K562 (cell line): ENCODE measurements around the gene TBC1D26. TPM values are rescaled to one million over a fixed set of nuclear protein-coding genes. Genes with fewer than 3 reads are reported as not detected.
"Not testable (repeated sequence)": the region's sequence is repeated elsewhere in the genome, so short reads cannot be mapped to it uniquely, and the experiment has no call there.

Experiments
- ATAC-seq: fragments of 200-7000 bp; cut with Tn5 transposase; 3 replicates; pipeline ENCODE4 v1.9.1; 2020; ENCODE audit warnings: moderate library complexity
- BruUV-seq: library from RNA; stranded (reverse); fragments of 400-500 nt; replicated peaks from 2 replicates; lab custom pipeline; 2021; lab: Mats Ljungman, UMichigan
- CTCF ChIA-PET: fragments of 300-600 bp; formaldehyde crosslinking; extraction: SDS; loops from one replicate; lab custom pipeline; 2021; ENCODE audit warnings: low intra/inter-chr PET ratio; lab: Yijun Ruan, JAX
- POLR2A ChIA-PET: fragments of 300-600, 350-650 bp; sonication (Branson Sonifier 250); formaldehyde crosslinking; extraction: SDS; loops from one replicate; lab custom pipeline; 2021; ENCODE audit warnings: antibody characterized with exemption, inconsistent platforms; lab: Yijun Ruan, JAX
- DNase-seq, 4 experiments: peaks; one replicate each; pipeline versions ENCODE4 v3.0.0 to v3.0.0-alpha.2; 2011 to 2018; ENCODE audit warnings: low spot score in 3 of 4, mixed read lengths in 3 of 4; ENCODE audit errors: extremely low read depth in 1 of 4
- FAIRE-seq: peaks from 2 replicates; lab custom pipeline; 2011; peaks lifted over from hg19 to GRCh38; lab: Jason Lieb, UNC
- H2AFZ ChIP-seq: 2 replicates; pipeline ENCODE4 v1.6.0; 2011; ENCODE audit warnings: low read depth, low read length, control low read depth, inconsistent platforms
- H3K27ac ChIP-seq: fragments of 200-600 bp; 3 replicates; pipeline ENCODE4 v1.8.0; 2011; ENCODE audit warnings: low read depth, mild to moderate bottlenecking, control low read depth, inconsistent platforms, low read length, moderate library complexity, mixed read lengths; ENCODE audit errors: extremely low read depth
- H3K27me3 ChIP-seq, 2 experiments: fragments of 300-600 bp in 1 of 2; 2 replicates in 1 of 2; 3 replicates in 1 of 2; pipeline versions ENCODE4 v1.6.0 to v1.8.0; 2011; ENCODE audit warnings: inconsistent platforms in 2 of 2, low read length in 2 of 2, mild to moderate bottlenecking in 1 of 2, mixed read lengths in 1 of 2, moderate library complexity in 1 of 2; ENCODE audit not compliant: control insufficient read depth in 2 of 2, insufficient read depth in 2 of 2
- H3K36me3 ChIP-seq: fragments of 300-600 bp; 3 replicates; pipeline ENCODE4 v1.8.0; 2011; ENCODE audit warnings: mild to moderate bottlenecking, low read length, inconsistent platforms; ENCODE audit not compliant: control insufficient read depth, insufficient read depth
- H3K4me1 ChIP-seq, 2 experiments: fragments of 200-600 bp in 1 of 2; replicated peaks in 1 of 2; 2 replicates in 1 of 2; 3 replicates in 1 of 2; pipeline versions ENCODE4 v1.5.1 to v1.8.0; 2011; ENCODE audit warnings: inconsistent platforms in 2 of 2, low read length in 2 of 2, mild to moderate bottlenecking in 1 of 2, mixed read lengths in 1 of 2, moderate library complexity in 1 of 2; ENCODE audit not compliant: control insufficient read depth in 2 of 2, insufficient read depth in 2 of 2
- H3K4me2 ChIP-seq: 2 replicates; pipeline ENCODE4 v1.6.1; 2011; ENCODE audit warnings: low read length, control low read depth, inconsistent platforms, mixed read lengths; ENCODE audit not compliant: insufficient read depth
- H3K4me3 ChIP-seq: fragments of 200-600 bp; sonication (generic), shearing (Covaris generic); 2 replicates; pipeline ENCODE4 v1.5.1; 2016; ENCODE audit warnings: control low read depth, inconsistent platforms
- H3K79me2 ChIP-seq: fragments of 200-600 bp; 3 replicates; pipeline ENCODE4 v1.8.0; 2011; ENCODE audit warnings: low read length, inconsistent platforms; ENCODE audit not compliant: control insufficient read depth, insufficient read depth
- H3K9ac ChIP-seq, 2 experiments: 2 replicates each; pipeline versions ENCODE4 v1.6.0 to v1.6.1; 2011; ENCODE audit warnings: low read depth in 2 of 2, low read length in 2 of 2, control low read depth in 1 of 2, inconsistent platforms in 1 of 2, mild to moderate bottlenecking in 1 of 2, mixed read lengths in 1 of 2; ENCODE audit not compliant: insufficient read depth in 1 of 2
- H3K9me1 ChIP-seq: one replicate; pipeline ENCODE4 v1.6.0; 2011; ENCODE audit warnings: inconsistent platforms, mild to moderate bottlenecking, low read length, moderate library complexity; ENCODE audit not compliant: control insufficient read depth, insufficient read depth
- H3K9me3 ChIP-seq: replicated peaks from 2 replicates; pipeline ENCODE4 v1.5.1; 2011; ENCODE audit warnings: low read depth, low read length, inconsistent platforms; ENCODE audit not compliant: control insufficient read depth, insufficient read depth
- H4K20me1 ChIP-seq: replicated peaks from 2 replicates; pipeline ENCODE4 v1.6.1; 2011; ENCODE audit warnings: low read length, inconsistent platforms, mixed read lengths; ENCODE audit not compliant: control insufficient read depth, insufficient read depth
- SIX5 ChIP-seq, 2 experiments: IDR thresholded peaks; 2 replicates each; pipeline ENCODE4 v1.6.1; 2011; ENCODE audit warnings: low read length in 2 of 2, borderline replicate concordance in 1 of 2, low read depth in 1 of 2, mild to moderate bottlenecking in 1 of 2, moderate library complexity in 1 of 2; ENCODE audit not compliant: insufficient read depth in 1 of 2
- SNRNP70 ChIP-seq: fragments of 200-400 bp; formaldehyde crosslinking; optimal IDR thresholded peaks from 2 replicates; pipeline ENCODE3; 2017; ENCODE audit warnings: low read depth, low read length
- ZBTB8A ChIP-seq: fragments of 450-650 bp; IDR thresholded peaks from 2 replicates; pipeline ENCODE4 v1.6.1; 2018; ENCODE audit warnings: mild to moderate bottlenecking, moderate library complexity; ENCODE audit not compliant: partially characterized antibody
- WGBS: fragments of 100-300 bp; shearing (Covaris generic); methylation state at CpG from one replicate; pipeline ENCODE4 v1.1.6; 2016; ENCODE audit warnings: low coverage, mixed read lengths; ENCODE audit not compliant: insufficient coverage; ENCODE audit errors: missing lambda C conversion rate; 5-methylcytosine and 5-hydroxymethylcytosine counted together
- in situ Hi-C: fragments of 300-500 bp; cut with MboI; formaldehyde crosslinking; loops from 4 replicates; pipeline ENCODE4 v1.15.0; 2018; ENCODE audit warnings: inconsistent platforms, mixed read lengths
- intact Hi-C: fragments of 100-400 bp; cut with micrococcal nuclease; formaldehyde crosslinking; loops from 2 replicates; pipeline ENCODE4 v1.14.2; 2022
- polyA plus RNA-seq, 8 experiments: library from polyadenylated mRNA; depleted of rRNA in 4 of 8; stranded (reverse) in 5 of 8; unstranded in 3 of 8; fragments of >200 nt; fragmentation: Nextera tagmentation in 2 of 8; fragmentation: Illumina TruSeq in 1 of 8; extraction: Ambion mirVana in 2 of 8; extraction: Trizol in 1 of 8; gene quantifications; 2 replicates each; pipeline versions ENCODE4 v1.2.1 to v1.2.3, GENCODE V29; 2011 to 2014; ENCODE audit warnings: inconsistent platforms in 1 of 8, missing spikeins in 1 of 8
- total RNA-seq, 7 experiments: library from RNA; depleted of rRNA in 6 of 7; stranded (reverse); fragments of >200 nt in 6 of 7; fragmentation: Illumina TruSeq in 2 of 7; extraction: Trizol in 2 of 7; gene quantifications; 2 replicates each; pipeline versions ENCODE4 v1.2.1 to v1.2.3, GENCODE V29; 2011 to 2021; ENCODE audit warnings: low replicate concordance in 1 of 7
- TF ChIP-seq, protein P1 (sequence below), 2 experiments: fragments of 450-650 bp in 1 of 2; sonication (generic) in 1 of 2; formaldehyde crosslinking; conservative IDR thresholded peaks; 2 replicates each; pipeline versions ENCODE4 v1.4.0 to v1.8.1; 2020 to 2022; ENCODE audit warnings: mild to moderate bottlenecking in 1 of 2, missing genetic modification reagents in 1 of 2

TBC1D26 gene
- total and polyA plus RNA-seq, 9 of the 15 experiments (the other 6 are each of a cell fraction or from before 2014, with no cell fraction given) = 0.08 TPM; not detected in 8

DNA sequence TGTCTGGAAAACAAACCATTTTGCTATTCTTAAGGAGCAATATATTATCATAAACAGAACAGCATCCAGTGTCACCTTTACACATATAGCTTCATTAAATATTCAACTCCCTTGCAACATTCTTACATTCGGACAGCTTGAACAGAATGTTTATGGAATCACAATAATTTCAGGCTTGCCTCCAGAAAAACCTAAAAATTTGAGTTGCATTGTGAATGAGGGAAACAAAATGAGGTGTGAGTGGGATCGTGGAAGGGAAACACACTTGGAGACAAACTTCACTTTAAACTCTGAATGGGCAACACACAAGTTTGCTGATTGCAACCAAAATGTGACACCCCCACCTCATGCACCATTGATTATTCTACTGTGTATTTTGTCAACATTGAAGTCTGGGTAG, 51.4 kb downstream of the TBC1D26 start:
- Histone ChIP-seq H4K20me1 (no peaks in the 10 kb centered on the region), H3K9ac (no peak overlapping the region), H3K36me3 (no peaks in the 10 kb centered on the region), H3K9me1 (no peaks in the 10 kb centered on the region), H3K79me2 (no peaks in the 10 kb centered on the region), H3K4me2 (no peak overlapping the region), H3K4me3 (no peak overlapping the region), H3K9me3 (no peaks in the 10 kb centered on the region), H3K27ac (no peak overlapping the region), H3K4me1 (no peaks in the 10 kb centered on the region), H3K27me3 (no peaks in the 10 kb centered on the region), H2AFZ (no peak overlapping the region)
- ATAC-seq = no peak
- no peak for FAIRE-seq
- in situ Hi-C loops = no loop called here
- no peak for DNase-seq
- intact Hi-C loops = no loop called here
- POLR2A ChIA-PET = no interaction called here
- no TSS peak for BruUV-seq
- CTCF ChIA-PET = no interaction called here
- WGBS = 0% methylated on average over 2 of the region's 2 CpGs
- no peak for TF ChIP-seq SNRNP70
- TF ChIP-seq ZBTB8A = no peak
- TF ChIP-seq SIX5 (IDR thresholded peaks at IDR 0.05; ENCODE audit: borderline replicate concordance in 1 of 2, insufficient read depth in 1 of 2, low read depth in 1 of 2, low read length in 2 of 2) = no peak
- TF ChIP-seq, protein P1, sequence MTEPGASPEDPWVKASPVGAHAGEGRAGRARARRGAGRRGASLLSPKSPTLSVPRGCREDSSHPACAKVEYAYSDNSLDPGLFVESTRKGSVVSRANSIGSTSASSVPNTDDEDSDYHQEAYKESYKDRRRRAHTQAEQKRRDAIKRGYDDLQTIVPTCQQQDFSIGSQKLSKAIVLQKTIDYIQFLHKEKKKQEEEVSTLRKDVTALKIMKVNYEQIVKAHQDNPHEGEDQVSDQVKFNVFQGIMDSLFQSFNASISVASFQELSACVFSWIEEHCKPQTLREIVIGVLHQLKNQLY (CRISPR knock-in tag; conservative IDR thresholded peaks at IDR 0.05) = no peak

DNA sequence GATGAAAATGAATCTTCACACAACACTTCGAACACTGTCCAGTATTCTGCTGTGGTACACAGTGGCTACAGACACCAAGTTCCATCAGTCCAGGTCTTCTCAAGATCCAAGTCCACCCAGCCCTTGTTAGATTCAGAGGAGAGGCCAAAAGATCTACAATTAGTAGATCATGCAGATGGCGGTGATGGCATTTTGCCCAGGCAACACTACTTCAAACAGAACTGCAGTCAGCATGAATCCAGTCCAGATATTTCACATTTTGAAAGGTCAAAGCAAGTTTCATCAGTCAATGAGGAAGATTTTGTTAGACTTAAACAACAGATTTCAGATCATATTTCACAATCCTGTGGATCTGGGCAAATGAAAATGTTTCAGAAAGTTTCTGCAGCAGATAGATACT, 52.3 kb downstream of the TBC1D26 start:
- DNase-seq, H3K4me2 ChIP-seq, H4K20me1 ChIP-seq, POLR2A ChIA-PET, H3K36me3 ChIP-seq, ATAC-seq, in situ Hi-C loops, H3K79me2 ChIP-seq, H3K4me1 ChIP-seq, intact Hi-C loops, H2AFZ ChIP-seq, H3K4me3 ChIP-seq, H3K9ac ChIP-seq, H3K27ac ChIP-seq, H3K9me3 ChIP-seq, H3K9me1 ChIP-seq, BruUV-seq, H3K27me3 ChIP-seq, CTCF ChIA-PET, FAIRE-seq: not testable (repeated sequence)
- WGBS = 18% methylated on average over 2 of the region's 2 CpGs

DNA sequence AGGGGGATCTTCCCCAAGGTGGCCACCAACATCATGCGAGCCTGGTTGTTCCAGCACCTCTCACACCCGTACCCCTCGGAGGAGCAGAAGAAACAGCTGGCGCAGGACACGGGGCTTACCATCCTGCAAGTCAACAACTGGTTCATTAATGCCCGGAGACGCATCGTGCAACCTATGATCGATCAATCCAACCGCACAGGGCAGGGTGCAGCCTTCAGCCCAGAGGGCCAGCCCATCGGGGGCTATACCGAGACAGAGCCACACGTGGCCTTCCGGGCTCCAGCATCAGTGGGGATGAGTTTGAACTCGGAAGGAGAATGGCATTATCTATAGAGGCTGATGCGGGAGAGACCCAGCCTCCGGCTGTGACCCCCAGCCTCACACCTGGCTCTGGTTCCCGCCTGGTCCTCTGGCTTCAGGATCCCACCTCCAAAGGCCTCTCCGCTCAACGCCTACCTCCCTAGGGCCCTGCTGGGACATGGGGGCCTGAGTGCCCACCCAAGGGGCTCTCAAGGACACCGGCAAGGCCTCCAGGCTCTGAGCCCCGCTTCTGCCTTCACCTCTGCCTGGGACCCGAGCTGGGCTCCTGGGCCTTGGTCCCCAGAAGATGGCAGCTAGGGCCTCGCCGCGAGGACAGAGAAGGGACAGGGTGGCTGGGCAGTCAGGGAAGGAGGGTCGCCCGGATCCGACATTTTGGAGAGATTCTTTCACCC, 55.4 kb downstream of the TBC1D26 start:
- BruUV-seq, intact Hi-C loops: not testable (repeated sequence)
- WGBS = 48% methylated on average over 9 of the region's 29 CpGs

More for the DNA sequence above, 55.4 kb downstream of the TBC1D26 start:
- FAIRE-seq, H2AFZ ChIP-seq, H3K36me3 ChIP-seq, H3K9ac ChIP-seq, H3K27me3 ChIP-seq, H3K79me2 ChIP-seq, DNase-seq, H3K4me1 ChIP-seq, CTCF ChIA-PET, ATAC-seq, H3K27ac ChIP-seq, H4K20me1 ChIP-seq, H3K4me2 ChIP-seq, in situ Hi-C loops, POLR2A ChIA-PET, H3K4me3 ChIP-seq, H3K9me3 ChIP-seq, H3K9me1 ChIP-seq: not testable (repeated sequence)
